Measurements from ENCODE around the gene ZBTB32.

The ZBTB32 gene

GRCh38 chr19:35719402-35720162 lies 15.2 kb downstream of the ZBTB32 start:
- no peak for DNase-seq (ENCODE audit: low read depth)
- H3K4me3 ChIP-seq (ENCODE audit: low read depth, low read length) = peak overlapping the region; percentile 82
- in situ Hi-C loops (cut with HindIII; ENCODE audit: low sequenced_read_pairs) = no loop called here
- TF ChIP-seq CTCF (IDR thresholded peaks at IDR 0.05; ENCODE audit: low read depth, low read length, missing control alignments) = no peak

- no peak overlapping the region for H3K4me3 ChIP-seq (ENCODE audit: low read depth, low read length)
- TF ChIP-seq CTCF (IDR thresholded peaks at IDR 0.05; ENCODE audit: low read depth, low read length, missing control alignments) = no peak
- in situ Hi-C loops (cut with HindIII; ENCODE audit: low sequenced_read_pairs) = no loop called here
- no peak for DNase-seq (ENCODE audit: low read depth)
These were observed 15.8 kb downstream of the ZBTB32 start for GRCh38 chr19:35720163-35720524.

DNA sequence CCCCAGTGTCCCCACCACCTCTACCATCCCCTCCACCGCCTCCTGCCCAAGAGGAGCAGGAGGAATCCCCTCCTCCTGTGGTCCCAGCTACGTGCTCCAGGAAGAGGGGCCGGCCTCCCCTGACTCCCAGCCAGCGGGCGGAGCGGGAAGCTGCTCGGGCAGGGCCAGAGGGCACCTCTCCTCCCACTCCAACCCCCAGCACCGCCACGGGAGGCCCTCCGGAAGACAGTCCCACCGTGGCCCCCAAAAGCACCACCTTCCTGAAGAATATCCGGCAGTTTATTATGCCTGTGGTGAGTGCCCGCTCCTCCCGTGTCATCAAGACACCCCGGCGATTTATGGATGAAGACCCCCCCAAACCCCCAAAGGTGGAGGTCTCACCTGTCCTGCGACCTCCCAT lies 16.3 kb downstream of the ZBTB32 start:
- no peak for TF ChIP-seq CTCF (IDR thresholded peaks at IDR 0.05; ENCODE audit: low read depth, low read length, missing control alignments)
- in situ Hi-C loops (cut with HindIII; ENCODE audit: low sequenced_read_pairs) = no loop called here
- no peak for DNase-seq (ENCODE audit: low read depth)
- no peak overlapping the region for H3K4me3 ChIP-seq (ENCODE audit: low read depth, low read length)

GRCh38 chr19:35721374-35721773 lies 17.0 kb downstream of the ZBTB32 start:
- no peak for TF ChIP-seq CTCF (IDR thresholded peaks at IDR 0.05; ENCODE audit: low read depth, low read length, missing control alignments)
- no peak for DNase-seq (ENCODE audit: low read depth)
- H3K4me3 ChIP-seq (ENCODE audit: low read depth, low read length) = no peak overlapping the region
- in situ Hi-C loops (cut with HindIII; ENCODE audit: low sequenced_read_pairs) = no loop called here

DNA sequence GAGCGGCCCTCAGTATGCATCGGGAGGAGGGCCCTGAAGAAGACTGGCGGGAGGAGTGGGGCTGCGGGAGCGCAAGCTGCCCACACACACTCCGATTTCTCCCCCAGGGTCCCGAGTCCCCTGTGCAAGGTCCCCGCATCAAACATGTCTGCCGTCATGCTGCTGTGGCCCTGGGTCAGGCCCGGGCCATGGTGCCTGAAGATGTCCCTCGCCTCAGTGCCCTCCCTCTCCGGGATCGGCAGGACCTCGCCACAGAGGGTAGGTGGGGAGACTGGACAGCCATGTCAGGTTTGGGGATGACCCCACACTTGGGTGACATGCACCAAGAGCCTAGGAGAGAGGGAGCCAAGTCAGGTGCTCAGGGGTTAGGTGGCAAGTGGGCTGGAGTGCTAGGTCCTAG lies 18.1 kb downstream of the ZBTB32 start:
- in situ Hi-C loops (cut with HindIII; ENCODE audit: low sequenced_read_pairs) = no loop called here
- H3K4me3 ChIP-seq (ENCODE audit: low read depth, low read length) = no peak overlapping the region
- TF ChIP-seq CTCF (IDR thresholded peaks at IDR 0.05; ENCODE audit: low read depth, low read length, missing control alignments) = no peak

GRCh38 chr19:35722897-35723296 lies 18.5 kb downstream of the ZBTB32 start:
- TF ChIP-seq CTCF (IDR thresholded peaks at IDR 0.05; ENCODE audit: low read depth, low read length, missing control alignments) = no peak
- in situ Hi-C loops (cut with HindIII; ENCODE audit: low sequenced_read_pairs) = no loop called here
- DNase-seq (ENCODE audit: low read depth) = no peak
- H3K4me3 ChIP-seq (ENCODE audit: low read depth, low read length) = no peak overlapping the region

More for the DNA sequence above, 18.1 kb downstream of the ZBTB32 start:
- no peak for DNase-seq (ENCODE audit: low read depth)
